ENCODE data around the gene RIPK3. TPM values are rescaled to one million over a fixed set of nuclear protein-coding genes. Genes with fewer than 3 reads are reported as not detected.

The RIPK3 gene
- total and polyA plus RNA-seq, 4 donors, result 1.0 to 2.9 (median 1.9) TPM

DNA sequence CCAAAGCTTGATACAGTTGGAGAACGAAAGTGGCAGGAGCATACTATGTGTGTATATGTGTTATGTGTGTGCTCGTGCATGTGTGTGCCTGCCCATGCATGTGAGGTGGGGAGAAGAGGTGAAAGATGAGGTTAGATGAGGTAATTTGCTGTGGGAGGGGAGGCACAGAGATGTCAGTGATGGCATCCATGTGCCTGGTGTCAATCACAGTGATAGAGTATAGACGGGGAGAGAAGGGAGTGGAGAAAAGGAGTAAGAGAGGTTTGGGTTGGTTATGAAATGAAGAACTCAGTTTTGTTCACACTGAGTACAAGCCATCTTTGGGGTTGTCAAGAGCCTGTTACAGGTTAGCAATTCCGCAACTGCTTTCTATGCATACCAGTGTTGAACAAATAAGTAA lies 44.4 kb upstream of the RIPK3 start:
- TF ChIP-seq GABPA (IDR thresholded peaks at IDR 0.05 in 1 of 2, conservative IDR thresholded peaks at IDR 0.05 in 1 of 2) (no peak), EGR1 (IDR thresholded peaks at IDR 0.05; ENCODE audit: low read depth in 2 of 2) (no peak), FOXA2 (IDR thresholded peaks at IDR 0.05) (no peak), SP1 (IDR thresholded peaks at IDR 0.05) (no peak), JUND (IDR thresholded peaks at IDR 0.05) (no peak), HNF4G (IDR thresholded peaks at IDR 0.05) (no peak)
- TF ChIP-seq, protein P1, sequence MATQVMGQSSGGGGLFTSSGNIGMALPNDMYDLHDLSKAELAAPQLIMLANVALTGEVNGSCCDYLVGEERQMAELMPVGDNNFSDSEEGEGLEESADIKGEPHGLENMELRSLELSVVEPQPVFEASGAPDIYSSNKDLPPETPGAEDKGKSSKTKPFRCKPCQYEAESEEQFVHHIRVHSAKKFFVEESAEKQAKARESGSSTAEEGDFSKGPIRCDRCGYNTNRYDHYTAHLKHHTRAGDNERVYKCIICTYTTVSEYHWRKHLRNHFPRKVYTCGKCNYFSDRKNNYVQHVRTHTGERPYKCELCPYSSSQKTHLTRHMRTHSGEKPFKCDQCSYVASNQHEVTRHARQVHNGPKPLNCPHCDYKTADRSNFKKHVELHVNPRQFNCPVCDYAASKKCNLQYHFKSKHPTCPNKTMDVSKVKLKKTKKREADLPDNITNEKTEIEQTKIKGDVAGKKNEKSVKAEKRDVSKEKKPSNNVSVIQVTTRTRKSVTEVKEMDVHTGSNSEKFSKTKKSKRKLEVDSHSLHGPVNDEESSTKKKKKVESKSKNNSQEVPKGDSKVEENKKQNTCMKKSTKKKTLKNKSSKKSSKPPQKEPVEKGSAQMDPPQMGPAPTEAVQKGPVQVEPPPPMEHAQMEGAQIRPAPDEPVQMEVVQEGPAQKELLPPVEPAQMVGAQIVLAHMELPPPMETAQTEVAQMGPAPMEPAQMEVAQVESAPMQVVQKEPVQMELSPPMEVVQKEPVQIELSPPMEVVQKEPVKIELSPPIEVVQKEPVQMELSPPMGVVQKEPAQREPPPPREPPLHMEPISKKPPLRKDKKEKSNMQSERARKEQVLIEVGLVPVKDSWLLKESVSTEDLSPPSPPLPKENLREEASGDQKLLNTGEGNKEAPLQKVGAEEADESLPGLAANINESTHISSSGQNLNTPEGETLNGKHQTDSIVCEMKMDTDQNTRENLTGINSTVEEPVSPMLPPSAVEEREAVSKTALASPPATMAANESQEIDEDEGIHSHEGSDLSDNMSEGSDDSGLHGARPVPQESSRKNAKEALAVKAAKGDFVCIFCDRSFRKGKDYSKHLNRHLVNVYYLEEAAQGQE (IDR thresholded peaks at IDR 0.05), result no peak
- TF ChIP-seq, protein P2, sequence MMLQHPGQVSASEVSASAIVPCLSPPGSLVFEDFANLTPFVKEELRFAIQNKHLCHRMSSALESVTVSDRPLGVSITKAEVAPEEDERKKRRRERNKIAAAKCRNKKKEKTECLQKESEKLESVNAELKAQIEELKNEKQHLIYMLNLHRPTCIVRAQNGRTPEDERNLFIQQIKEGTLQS (IDR thresholded peaks at IDR 0.05), result no peak
- H3K9me3 ChIP-seq (ENCODE audit: control insufficient read depth in 4 of 4, low read length in 3 of 4), result no peaks in the 10 kb centered on the region
- no peak overlapping the region for H3K9ac ChIP-seq (ENCODE audit: low read depth in 1 of 2, low read length in 2 of 2)
- H3K27me3 ChIP-seq (ENCODE audit: control insufficient read depth in 4 of 4, insufficient read depth in 4 of 4, low read length in 3 of 4), result no peaks in the 10 kb centered on the region
- H3K4me1 ChIP-seq (ENCODE audit: control insufficient read depth in 4 of 4, insufficient read depth in 4 of 4, low read length in 3 of 4), result peaks cover 2 to 9% (median 7%) of the 10 kb centered on the region in 4 donors
- H3K27ac ChIP-seq (ENCODE audit: low read depth in 1 of 2, low read length in 2 of 2), result no peak overlapping the region
- H3K4me3 ChIP-seq (ENCODE audit: low read depth in 1 of 3, low read length in 3 of 3), result no peak overlapping the region
- no peaks in the 10 kb centered on the region for H3K36me3 ChIP-seq (ENCODE audit: control insufficient read depth in 4 of 4, insufficient read depth in 3 of 4, low read depth in 1 of 4, low read length in 3 of 4)
- no peak for DNase-seq (ENCODE audit: low spot score)
- 96% methylated on average over 4 of the region's 4 CpGs for WGBS

DNA sequence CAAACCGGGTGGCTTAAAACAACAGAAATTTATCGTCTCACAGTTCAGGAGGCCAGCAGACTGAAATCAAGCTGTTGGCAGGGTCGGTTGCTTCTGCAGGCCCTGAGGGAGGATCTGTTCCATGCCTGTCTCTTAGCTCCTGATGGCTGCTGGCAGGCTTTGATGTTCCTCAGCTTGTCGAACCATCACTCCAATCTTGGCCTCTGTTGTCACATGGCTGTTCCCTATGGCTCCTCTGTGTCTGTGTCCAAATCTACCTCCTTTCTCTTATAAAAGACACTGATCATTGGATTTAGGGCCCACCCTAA lies 42.2 kb upstream of the RIPK3 start:
- no peaks in the 10 kb centered on the region for H3K36me3 ChIP-seq (ENCODE audit: control insufficient read depth in 4 of 4, insufficient read depth in 3 of 4, low read depth in 1 of 4, low read length in 3 of 4)
- H3K9ac ChIP-seq (ENCODE audit: low read depth in 1 of 2, low read length in 2 of 2), result no peak overlapping the region
- no peak for DNase-seq (ENCODE audit: low spot score)
- no peak overlapping the region for H3K4me3 ChIP-seq (ENCODE audit: low read depth in 1 of 3, low read length in 3 of 3)
- peaks cover under 1 to 7% (median 5%) of the 10 kb centered on the region in 4 donors for H3K4me1 ChIP-seq (ENCODE audit: control insufficient read depth in 4 of 4, insufficient read depth in 4 of 4, low read length in 3 of 4)
- TF ChIP-seq GABPA (IDR thresholded peaks at IDR 0.05 in 1 of 2, conservative IDR thresholded peaks at IDR 0.05 in 1 of 2) (no peak), RAD21 (IDR thresholded peaks at IDR 0.05) (no peak), FOXA1 (IDR thresholded peaks at IDR 0.05) (no peak), YY1 (IDR thresholded peaks at IDR 0.05) (no peak), RXRA (IDR thresholded peaks at IDR 0.05) (no peak), FOXA2 (IDR thresholded peaks at IDR 0.05) (no peak), NR2F2 (IDR thresholded peaks at IDR 0.05) (no peak), EGR1 (IDR thresholded peaks at IDR 0.05; ENCODE audit: low read depth in 2 of 2) (no peak), SP1 (IDR thresholded peaks at IDR 0.05) (no peak), HNF4A (conservative IDR thresholded peaks at IDR 0.05) (no peak), HNF4G (IDR thresholded peaks at IDR 0.05) (no peak), JUND (IDR thresholded peaks at IDR 0.05) (no peak), TAF1 (conservative IDR thresholded peaks at IDR 0.05) (no peak)
- TF ChIP-seq, protein P2 (IDR thresholded peaks at IDR 0.05), result no peak
- TF ChIP-seq, protein P1 (IDR thresholded peaks at IDR 0.05), result no peak
- TF ChIP-seq, protein P3, sequence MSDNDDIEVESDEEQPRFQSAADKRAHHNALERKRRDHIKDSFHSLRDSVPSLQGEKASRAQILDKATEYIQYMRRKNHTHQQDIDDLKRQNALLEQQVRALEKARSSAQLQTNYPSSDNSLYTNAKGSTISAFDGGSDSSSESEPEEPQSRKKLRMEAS (IDR thresholded peaks at IDR 0.05), result no peak
- TF ChIP-seq, protein P4, sequence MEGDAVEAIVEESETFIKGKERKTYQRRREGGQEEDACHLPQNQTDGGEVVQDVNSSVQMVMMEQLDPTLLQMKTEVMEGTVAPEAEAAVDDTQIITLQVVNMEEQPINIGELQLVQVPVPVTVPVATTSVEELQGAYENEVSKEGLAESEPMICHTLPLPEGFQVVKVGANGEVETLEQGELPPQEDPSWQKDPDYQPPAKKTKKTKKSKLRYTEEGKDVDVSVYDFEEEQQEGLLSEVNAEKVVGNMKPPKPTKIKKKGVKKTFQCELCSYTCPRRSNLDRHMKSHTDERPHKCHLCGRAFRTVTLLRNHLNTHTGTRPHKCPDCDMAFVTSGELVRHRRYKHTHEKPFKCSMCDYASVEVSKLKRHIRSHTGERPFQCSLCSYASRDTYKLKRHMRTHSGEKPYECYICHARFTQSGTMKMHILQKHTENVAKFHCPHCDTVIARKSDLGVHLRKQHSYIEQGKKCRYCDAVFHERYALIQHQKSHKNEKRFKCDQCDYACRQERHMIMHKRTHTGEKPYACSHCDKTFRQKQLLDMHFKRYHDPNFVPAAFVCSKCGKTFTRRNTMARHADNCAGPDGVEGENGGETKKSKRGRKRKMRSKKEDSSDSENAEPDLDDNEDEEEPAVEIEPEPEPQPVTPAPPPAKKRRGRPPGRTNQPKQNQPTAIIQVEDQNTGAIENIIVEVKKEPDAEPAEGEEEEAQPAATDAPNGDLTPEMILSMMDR (IDR thresholded peaks at IDR 0.05; ENCODE audit: low read depth, low read length, missing input control), result no peak
- TF ChIP-seq, protein P5, sequence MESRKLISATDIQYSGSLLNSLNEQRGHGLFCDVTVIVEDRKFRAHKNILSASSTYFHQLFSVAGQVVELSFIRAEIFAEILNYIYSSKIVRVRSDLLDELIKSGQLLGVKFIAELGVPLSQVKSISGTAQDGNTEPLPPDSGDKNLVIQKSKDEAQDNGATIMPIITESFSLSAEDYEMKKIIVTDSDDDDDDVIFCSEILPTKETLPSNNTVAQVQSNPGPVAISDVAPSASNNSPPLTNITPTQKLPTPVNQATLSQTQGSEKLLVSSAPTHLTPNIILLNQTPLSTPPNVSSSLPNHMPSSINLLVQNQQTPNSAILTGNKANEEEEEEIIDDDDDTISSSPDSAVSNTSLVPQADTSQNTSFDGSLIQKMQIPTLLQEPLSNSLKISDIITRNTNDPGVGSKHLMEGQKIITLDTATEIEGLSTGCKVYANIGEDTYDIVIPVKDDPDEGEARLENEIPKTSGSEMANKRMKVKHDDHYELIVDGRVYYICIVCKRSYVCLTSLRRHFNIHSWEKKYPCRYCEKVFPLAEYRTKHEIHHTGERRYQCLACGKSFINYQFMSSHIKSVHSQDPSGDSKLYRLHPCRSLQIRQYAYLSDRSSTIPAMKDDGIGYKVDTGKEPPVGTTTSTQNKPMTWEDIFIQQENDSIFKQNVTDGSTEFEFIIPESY (IDR thresholded peaks at IDR 0.05), result no peak
- H3K9me3 ChIP-seq (ENCODE audit: control insufficient read depth in 4 of 4, low read length in 3 of 4), result no peaks in the 10 kb centered on the region
- WGBS, result 92% methylated on average over 4 of the region's 4 CpGs
- no peaks in the 10 kb centered on the region for H3K27me3 ChIP-seq (ENCODE audit: control insufficient read depth in 4 of 4, insufficient read depth in 4 of 4, low read length in 3 of 4)
- no peak overlapping the region for H3K27ac ChIP-seq (ENCODE audit: low read depth in 1 of 2, low read length in 2 of 2)

Data from liver (tissue), 9 donors.